HG03558 (cell line): Measurements from ENCODE around the gene ABHD17C.

Source experiments
- ATAC-seq: cut with Tn5 transposase; IDR thresholded peaks from one replicate; pipeline ENCODE4 v1.9.1; 2021; ENCODE audit warnings: moderate number of reproducible peaks; ENCODE audit not compliant: unreplicated experiment; ENCODE audit errors: extremely low read depth

Gene ABHD17C

GRCh38 chr15:80722811-80723210 lies 27.7 kb downstream of the ABHD17C start:
- ATAC-seq: no peak

GRCh38 chr15:80727196-80727595 lies 32.1 kb downstream of the ABHD17C start:
- no peak for ATAC-seq

- ATAC-seq: no peak
Measured at GRCh38 chr15:80727596-80727995, 32.5 kb downstream of the ABHD17C start.

- ATAC-seq: no peak
Measured at GRCh38 chr15:80730387-80730786, 35.3 kb downstream of the ABHD17C start.

GRCh38 chr15:80730926-80731325 lies 35.8 kb downstream of the ABHD17C start:
- ATAC-seq: no peak

GRCh38 chr15:80732167-80732566 lies 37.1 kb downstream of the ABHD17C start:
- no peak for ATAC-seq

GRCh38 chr15:80732818-80733217 lies 37.7 kb downstream of the ABHD17C start:
- ATAC-seq: no peak

GRCh38 chr15:80733460-80733859 lies 38.4 kb downstream of the ABHD17C start:
- no peak for ATAC-seq

GRCh38 chr15:80735344-80735743 lies 40.2 kb downstream of the ABHD17C start:
- ATAC-seq: no peak

GRCh38 chr15:80736560-80736959 lies 41.5 kb downstream of the ABHD17C start:
- ATAC-seq: no peak

- ATAC-seq: no peak
Measured at GRCh38 chr15:80739919-80740318, 44.8 kb downstream of the ABHD17C start.

GRCh38 chr15:80742081-80742480 lies 47.0 kb downstream of the ABHD17C start:
- ATAC-seq: no peak

GRCh38 chr15:80743189-80743833 lies 48.2 kb downstream of the ABHD17C start:
- ATAC-seq: no peak

GRCh38 chr15:80744415-80744814 lies 49.3 kb downstream of the ABHD17C start:
- ATAC-seq: no peak

- ATAC-seq: no peak
Measured at GRCh38 chr15:80744826-80745225, 49.7 kb downstream of the ABHD17C start.

GRCh38 chr15:80745888-80746287 lies 50.8 kb downstream of the ABHD17C start:
- no peak for ATAC-seq

- ATAC-seq: no peak
Measured at GRCh38 chr15:80747317-80748053, 52.4 kb downstream of the ABHD17C start.

- no peak for ATAC-seq
Measured at GRCh38 chr15:80749589-80749988, 54.5 kb downstream of the ABHD17C start.

GRCh38 chr15:80750575-80750974 lies 55.5 kb downstream of the ABHD17C start:
- no peak for ATAC-seq

GRCh38 chr15:80752204-80752603 lies 57.1 kb downstream of the ABHD17C start:
- no peak for ATAC-seq

- ATAC-seq: no peak
Measured at GRCh38 chr15:80753161-80753560, 58.1 kb downstream of the ABHD17C start.

- no peak for ATAC-seq
Measured at GRCh38 chr15:80754014-80754413, 58.9 kb downstream of the ABHD17C start.
